Muscle of leg (tissue), 9 donors: ENCODE measurements around the gene SSR4. TPM values are rescaled to one million over a fixed set of nuclear protein-coding genes. Genes with fewer than 3 reads are reported as not detected.

Experiments
- polyA plus RNA-seq, 8 donors: library from polyadenylated mRNA; unstranded; fragments of 120-200 nt; gene quantifications; one replicate each; pipeline versions ENCODE4 v1.2.1 to v1.2.3, GENCODE V29; 2013; ENCODE audit warnings: inconsistent platforms in 1 of 8, low replicate concordance in 1 of 8; ENCODE audit not compliant: insufficient read length in 8 of 8, insufficient read depth in 1 of 8
- total RNA-seq: library from RNA; stranded (reverse); fragments of 120-200 nt; gene quantifications from one replicate; pipeline ENCODE4 v1.2.4, GENCODE V29; 2013

The SSR4 gene
- total and polyA plus RNA-seq, 9 donors = 95.6 to 188 (median 136) TPM

Other genes with a start within 250 kb of the SSR4 start
- gene CCNQ, start 195.5 kb upstream of the SSR4 start, total RNA-seq = 14.1 TPM
- gene CCNQ, start 195.5 kb upstream of the SSR4 start, polyA plus RNA-seq = 10 to 100 TPM; 11.7 to 15.9 (median 13.2) TPM
- 0.35 TPM for gene DUSP9, start 147.5 kb upstream of the SSR4 start, total RNA-seq
- under 1 TPM in 7 of 8 donors, not detected in 1; 0.11 to 0.89 (median 0.37) TPM for gene DUSP9, start 147.5 kb upstream of the SSR4 start, polyA plus RNA-seq
- 3.5 TPM for gene PNCK, start 120.9 kb upstream of the SSR4 start, total RNA-seq
- gene PNCK, start 120.9 kb upstream of the SSR4 start, polyA plus RNA-seq = 10 to 100 TPM in 1 of 8 donors, 1 to 10 TPM in 5, under 1 TPM in 2; 0.93 to 10.6 (median 3.4) TPM
- gene SLC6A8, start 106.7 kb upstream of the SSR4 start, total RNA-seq = 14.6 TPM
- gene SLC6A8, start 106.7 kb upstream of the SSR4 start, polyA plus RNA-seq = 10 to 100 TPM; 23.0 to 49.1 (median 32.5) TPM
- 51.8 TPM for gene BCAP31, start 70.3 kb upstream of the SSR4 start, total RNA-seq
- 10 to 100 TPM; 73.9 to 90.1 (median 76.9) TPM for gene BCAP31, start 70.3 kb upstream of the SSR4 start, polyA plus RNA-seq
- 7.2 TPM for gene ABCD1, start 69.8 kb upstream of the SSR4 start, total RNA-seq
- gene ABCD1, start 69.8 kb upstream of the SSR4 start, polyA plus RNA-seq = 10 to 100 TPM in 1 of 8 donors, 1 to 10 TPM in 7; 7.7 to 11.4 (median 9.2) TPM
- gene PLXNB3, start 30.4 kb upstream of the SSR4 start, total RNA-seq = 0.89 TPM
- gene PLXNB3, start 30.4 kb upstream of the SSR4 start, polyA plus RNA-seq = 1 to 10 TPM; 2.4 to 8.9 (median 4.2) TPM
- 195 TPM for gene SRPK3, start 13.6 kb upstream of the SSR4 start, total RNA-seq
- gene SRPK3, start 13.6 kb upstream of the SSR4 start, polyA plus RNA-seq = 100 to 1,000 TPM; 145 to 273 (median 232) TPM
- 30.6 TPM for gene IDH3G, start 293 bp upstream of the SSR4 start, total RNA-seq
- 10 to 100 TPM; 49.7 to 62.4 (median 54.4) TPM for gene IDH3G, start 293 bp upstream of the SSR4 start, polyA plus RNA-seq
- 1.6 TPM for gene PDZD4, start 35.9 kb downstream of the SSR4 start, total RNA-seq
- 1 to 10 TPM; 2.1 to 6.3 (median 3.8) TPM for gene PDZD4, start 35.9 kb downstream of the SSR4 start, polyA plus RNA-seq
- 0.84 TPM for gene L1CAM, start 91.5 kb downstream of the SSR4 start, total RNA-seq
- gene L1CAM, start 91.5 kb downstream of the SSR4 start, polyA plus RNA-seq = 10 to 100 TPM in 1 of 8 donors, 1 to 10 TPM in 7; 1.6 to 12.0 (median 3.7) TPM
- gene AVPR2, start 110.0 kb downstream of the SSR4 start, total RNA-seq = 0.84 TPM
- 1 to 10 TPM in 2 of 8 donors, under 1 TPM in 6; 0.49 to 1.2 (median 0.79) TPM for gene AVPR2, start 110.0 kb downstream of the SSR4 start, polyA plus RNA-seq
- 15.5 TPM for gene ARHGAP4, start 131.6 kb downstream of the SSR4 start, total RNA-seq
- 10 to 100 TPM; 15.1 to 30.8 (median 22.2) TPM for gene ARHGAP4, start 131.6 kb downstream of the SSR4 start, polyA plus RNA-seq
- 42.8 TPM for gene NAA10, start 140.4 kb downstream of the SSR4 start, total RNA-seq
- 10 to 100 TPM; 62.6 to 77.5 (median 65.7) TPM for gene NAA10, start 140.4 kb downstream of the SSR4 start, polyA plus RNA-seq
- gene RENBP, start 150.0 kb downstream of the SSR4 start, total RNA-seq = 3.1 TPM
- 1 to 10 TPM; 3.2 to 7.2 (median 4.4) TPM for gene RENBP, start 150.0 kb downstream of the SSR4 start, polyA plus RNA-seq
- gene HCFC1, start 177.2 kb downstream of the SSR4 start, total RNA-seq = 12.8 TPM
- gene HCFC1, start 177.2 kb downstream of the SSR4 start, polyA plus RNA-seq = 10 to 100 TPM; 25.7 to 47.1 (median 34.7) TPM
- gene TMEM187, start 178.1 kb downstream of the SSR4 start, total RNA-seq = 5.2 TPM
- 1 to 10 TPM; 3.3 to 6.8 (median 5.9) TPM for gene TMEM187, start 178.1 kb downstream of the SSR4 start, polyA plus RNA-seq
- 20.7 TPM for gene IRAK1, start 225.2 kb downstream of the SSR4 start, total RNA-seq
- gene IRAK1, start 225.2 kb downstream of the SSR4 start, polyA plus RNA-seq = 10 to 100 TPM; 52.0 to 62.8 (median 54.9) TPM